K562 (cell line): ENCODE measurements around the gene STIM1. TPM values are rescaled to one million over a fixed set of nuclear protein-coding genes. Genes with fewer than 3 reads are reported as not detected.

ENCODE experiments used
- MTF1 ChIP-seq: fragments of 250-450 bp; sonication (Bioruptor Pico); IDR thresholded peaks from 2 replicates; pipeline ENCODE4 v1.9.0; 2021; ENCODE audit warnings: moderate library complexity, mild to moderate bottlenecking, inconsistent platforms, borderline replicate concordance
- ZNF318 ChIP-seq, 2 experiments: fragments of 450-650 bp; IDR thresholded peaks; 2 replicates each; pipeline ENCODE4 v1.6.1; 2016; ENCODE audit warnings: mild to moderate bottlenecking in 2 of 2, borderline replicate concordance in 1 of 2, low read depth in 1 of 2, moderate library complexity in 1 of 2
- polyA plus RNA-seq, 8 experiments: library from polyadenylated mRNA; depleted of rRNA in 4 of 8; stranded (reverse) in 5 of 8; unstranded in 3 of 8; fragments of >200 nt; fragmentation: Nextera tagmentation in 2 of 8; fragmentation: Illumina TruSeq in 1 of 8; extraction: Ambion mirVana in 2 of 8; extraction: Trizol in 1 of 8; gene quantifications; 2 replicates each; pipeline versions ENCODE4 v1.2.1 to v1.2.3, GENCODE V29; 2011 to 2014; ENCODE audit warnings: inconsistent platforms in 1 of 8, missing spikeins in 1 of 8
- total RNA-seq, 7 experiments: library from RNA; depleted of rRNA in 6 of 7; stranded (reverse); fragments of >200 nt in 6 of 7; fragmentation: Illumina TruSeq in 2 of 7; extraction: Trizol in 2 of 7; gene quantifications; 2 replicates each; pipeline versions ENCODE4 v1.2.1 to v1.2.3, GENCODE V29; 2011 to 2021; ENCODE audit warnings: low replicate concordance in 1 of 7

The STIM1 gene
- total and polyA plus RNA-seq, 9 of the 15 experiments (the other 6 are each of a cell fraction or from before 2014, with no cell fraction given), result 7.7 to 50.5 (median 22.5) TPM

- TF ChIP-seq ZNF318 (IDR thresholded peaks at IDR 0.05; ENCODE audit: borderline replicate concordance in 1 of 2, low read depth in 1 of 2) (no peak), MTF1 (CRISPR knock-in tag) (no peak)
Measured at GRCh38 chr11:4102711-4103110, 247.2 kb downstream of the STIM1 start (continued).
